ENCODE data around the gene ACTN1.

GRCh38 chr14:68950111-68950510 lies 29.0 kb downstream of the ACTN1 start:
- TF ChIP-seq CTCF (IDR thresholded peaks at IDR 0.05) = no peak
- TF ChIP-seq EZH2 (IDR thresholded peaks at IDR 0.05) = no peak
- no peak for TF ChIP-seq EZH2phosphoT487 (IDR thresholded peaks at IDR 0.05)
